GM12878 (cell line): ENCODE measurements around the gene ARID1A. TPM values are rescaled to one million over a fixed set of nuclear protein-coding genes. Genes with fewer than 3 reads are reported as not detected.

ENCODE experiments used
- ATAC-seq: fragments of 200-7000 bp; cut with Tn5 transposase; 3 replicates; pipeline ENCODE4 v1.9.1; 2020; ENCODE audit warnings: mild to moderate bottlenecking, moderate library complexity
- BruUV-seq: library from RNA; stranded (reverse); fragments of 400-500 nt; replicated peaks from 2 replicates; lab custom pipeline; 2021; lab: Mats Ljungman, UMichigan
- CTCF ChIA-PET: fragments of 300-600 bp; sonication (Branson Sonifier 250); formaldehyde crosslinking; extraction: SDS; loops from one replicate; lab custom pipeline; 2021; ENCODE audit warnings: inconsistent platforms; lab: Yijun Ruan, JAX
- POLR2A ChIA-PET: fragments of 350-600 bp; formaldehyde crosslinking; extraction: SDS; loops from one replicate; lab custom pipeline; 2021; ENCODE audit warnings: inconsistent platforms; lab: Charles Lee
- RAD21 ChIA-PET: fragments of 300-600 bp; sonication (Branson Sonifier 250); formaldehyde crosslinking; loops from one replicate; lab custom pipeline; 2023; ENCODE audit warnings: antibody characterized with exemption; ENCODE audit not compliant: unreplicated experiment; lab: Charles Lee
- SMC1A ChIA-PET: fragments of 300-600 bp; sonication (Branson Sonifier 250); formaldehyde crosslinking; loops from one replicate; lab custom pipeline; 2023; ENCODE audit not compliant: unreplicated experiment, uncharacterized antibody; lab: Charles Lee
- DNase-seq: peaks from one replicate; pipeline ENCODE4 v3.0.0-alpha.2; 2011; ENCODE audit warnings: low read depth, low spot score
- FAIRE-seq: peaks from 3 replicates; lab custom pipeline; 2011; peaks lifted over from hg19 to GRCh38; lab: Jason Lieb, UNC
- H2AFZ ChIP-seq: 2 replicates; pipeline ENCODE4 v1.6.0; 2011; ENCODE audit warnings: low read depth, low read length, control low read depth; ENCODE audit not compliant: control insufficient read depth
- H3K27ac ChIP-seq: 2 replicates; pipeline ENCODE4 v1.5.1; 2011; ENCODE audit warnings: control low read depth; ENCODE audit not compliant: control insufficient read depth, insufficient read depth
- H3K27me3 ChIP-seq, 2 experiments: replicated peaks in 1 of 2; 2 replicates each; pipeline versions ENCODE4 v1.6.0 to v1.6.1; 2011; ENCODE audit warnings: low read length in 1 of 2; ENCODE audit not compliant: control insufficient read depth in 2 of 2, insufficient read depth in 2 of 2
- H3K36me3 ChIP-seq, 2 experiments: 2 replicates each; pipeline ENCODE4 v1.5.1; 2011; ENCODE audit warnings: low read length in 1 of 2; ENCODE audit not compliant: control insufficient read depth in 2 of 2, insufficient read depth in 2 of 2
- H3K4me1 ChIP-seq: 2 replicates; pipeline ENCODE4 v1.6.1; 2011; ENCODE audit warnings: mild to moderate bottlenecking, low read length, moderate library complexity, mixed read lengths; ENCODE audit not compliant: control insufficient read depth, insufficient read depth
- H3K4me2 ChIP-seq: 2 replicates; pipeline ENCODE4 v1.6.0; 2011; ENCODE audit warnings: control low read depth; ENCODE audit not compliant: control insufficient read depth, insufficient read depth
- H3K4me3 ChIP-seq: fragments of 200-600 bp; sonication (generic); 2 replicates; pipeline ENCODE4 v1.5.1; 2016
- H3K79me2 ChIP-seq: 2 replicates; pipeline ENCODE4 v1.6.0; 2011; ENCODE audit warnings: low read length; ENCODE audit not compliant: control insufficient read depth, insufficient read depth
- H3K9ac ChIP-seq: 2 replicates; pipeline ENCODE4 v1.8.0; 2011; ENCODE audit warnings: low read length, control low read depth, mixed read lengths; ENCODE audit not compliant: control insufficient read depth, insufficient read depth
- H3K9me3 ChIP-seq: replicated peaks from 3 replicates; pipeline ENCODE4 v1.5.1; 2011; ENCODE audit warnings: mild to moderate bottlenecking, low read length; ENCODE audit not compliant: control insufficient read depth, insufficient read depth
- H4K20me1 ChIP-seq: 2 replicates; pipeline ENCODE4 v1.6.0; 2011; ENCODE audit not compliant: control insufficient read depth, insufficient read depth
- BACH1 ChIP-seq: fragments of 450-650 bp; IDR thresholded peaks from 2 replicates; pipeline ENCODE4 v1.6.1; 2017; ENCODE audit warnings: mild to moderate bottlenecking, borderline replicate concordance
- BMI1 ChIP-seq: fragments of 450-650 bp; IDR thresholded peaks from 2 replicates; pipeline ENCODE4 v1.6.1; 2016; ENCODE audit warnings: mild to moderate bottlenecking, moderate library complexity, borderline replicate concordance
- CREB1 ChIP-seq: IDR thresholded peaks from 2 replicates; pipeline ENCODE4 v1.6.1; 2012; ENCODE audit warnings: low read depth, mild to moderate bottlenecking, inconsistent platforms
- FOXK2 ChIP-seq: fragments of 450-650 bp; IDR thresholded peaks from 2 replicates; pipeline ENCODE4 v1.6.1; 2017; ENCODE audit warnings: mild to moderate bottlenecking, moderate library complexity
- IKZF2 ChIP-seq, 2 experiments: fragments of 450-650 bp; IDR thresholded peaks; 2 replicates each; pipeline ENCODE4 v1.6.1; 2017; ENCODE audit warnings: mild to moderate bottlenecking in 2 of 2, moderate library complexity in 2 of 2
- IRF4 ChIP-seq: IDR thresholded peaks from 2 replicates; pipeline ENCODE4 v1.6.1; 2011; ENCODE audit warnings: low read depth, low read length
- RAD21 ChIP-seq: IDR thresholded peaks from 2 replicates; pipeline ENCODE4 v1.6.1; 2011; ENCODE audit warnings: mild to moderate bottlenecking, low read depth, low read length, moderate library complexity; ENCODE audit not compliant: insufficient read depth
- TAF1 ChIP-seq: IDR thresholded peaks from 2 replicates; pipeline ENCODE4 v1.6.1; 2011; ENCODE audit warnings: mild to moderate bottlenecking, low read depth, low read length, borderline replicate concordance
- TARDBP ChIP-seq: IDR thresholded peaks from 2 replicates; pipeline ENCODE4 v1.6.1; 2016; ENCODE audit warnings: borderline replicate concordance
- in situ Hi-C: fragments of 300-500 bp; cut with MboI; formaldehyde crosslinking; loops from 9 replicates; pipeline ENCODE4 v1.14.3; 2018; ENCODE audit warnings: mixed read lengths
- intact Hi-C: fragments of 100-400 bp; cut with micrococcal nuclease; formaldehyde crosslinking; loops from one replicate; pipeline ENCODE4 v1.14.2; 2022; ENCODE audit not compliant: unreplicated experiment
- polyA plus RNA-seq, 11 experiments: library from polyadenylated mRNA; depleted of rRNA in 4 of 11; unstranded in 6 of 11; stranded (reverse) in 5 of 11; fragments of >200 nt; fragmentation: Nextera tagmentation in 4 of 11; fragmentation: Illumina TruSeq in 1 of 11; extraction: Ambion mirVana in 4 of 11; extraction: Trizol in 1 of 11; gene quantifications; 1 replicate in 1 of 11; 2 replicates in 10 of 11; pipeline versions ENCODE4 v1.2.1 to v1.2.3, GENCODE V29; 2011 to 2016; ENCODE audit warnings: inconsistent platforms in 2 of 11, missing spikeins in 2 of 11, low read depth in 1 of 11
- total RNA-seq, 4 experiments: library from RNA; depleted of rRNA in 3 of 4; stranded (reverse); fragments of >200 nt in 3 of 4; fragmentation: Illumina TruSeq in 1 of 4; extraction: Trizol in 1 of 4; gene quantifications; 2 replicates each; pipeline versions ENCODE4 v1.2.1 to v1.2.3, GENCODE V29; 2013 to 2021
- TF ChIP-seq, protein P1 (sequence below): IDR thresholded peaks from 2 replicates; pipeline ENCODE4 v1.6.1; 2011; ENCODE audit warnings: low read depth, mild to moderate bottlenecking, low read length, moderate library complexity, borderline replicate concordance; ENCODE audit errors: extremely low read depth
- TF ChIP-seq, protein P2 (sequence below): fragments of 450-650 bp; formaldehyde crosslinking; IDR thresholded peaks from 2 replicates; pipeline ENCODE4 v1.5.0; 2022; ENCODE audit warnings: mild to moderate bottlenecking, missing genetic modification characterization
- TF ChIP-seq, protein P3 (sequence below): fragments of 150-350 bp; IDR thresholded peaks from 2 replicates; pipeline ENCODE4 v1.6.1; 2014; ENCODE audit warnings: mild to moderate bottlenecking, low read depth, low read length
- TF ChIP-seq, protein P4 (sequence below): fragments of 450-650 bp; IDR thresholded peaks from 2 replicates; pipeline ENCODE4 v1.6.1; 2018; ENCODE audit warnings: borderline replicate concordance, mild to moderate bottlenecking; ENCODE audit not compliant: partially characterized antibody

ARID1A gene
- total and polyA plus RNA-seq, 10 of the 15 experiments (the other 5 are each of a cell fraction or from before 2014, with no cell fraction given): 10.0 to 98.0 (median 23.5) TPM

DNA sequence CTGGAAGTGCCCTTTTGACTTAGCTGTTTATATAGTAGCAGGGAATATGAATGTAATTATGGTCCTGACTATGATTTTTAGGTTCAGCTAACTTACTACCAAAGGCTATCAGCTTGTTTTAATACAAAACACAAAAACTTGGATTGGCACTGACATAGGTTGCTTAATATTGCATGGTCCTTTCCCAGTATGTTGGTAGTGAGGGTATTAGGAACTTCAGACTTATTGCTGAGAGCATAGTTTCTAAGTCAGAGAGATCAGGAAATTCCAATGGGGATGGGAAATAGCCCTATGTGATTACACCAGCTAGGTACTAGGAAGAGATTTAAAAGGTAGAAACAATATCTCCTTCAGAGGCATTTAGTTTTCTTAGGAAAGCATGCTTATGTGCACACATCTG lies 7.7 kb downstream of the ARID1A start:
- CTCF ChIA-PET: interaction anchor here (0.9 to 8.4 kb wide), 14 partner anchors 9 to 117 kb away, joined by 3 to 50 read pairs (median 6); partner anchors contain the start of gene PIGV
- Histone ChIP-seq H3K27ac (peak overlapping the region; percentile 65), H3K79me2 (peaks cover 98% of the 10 kb centered on the region), H3K36me3 (peaks cover 0 to 9% of the 10 kb centered on the region in 2 experiments; a peak in 3 of 4 replicates), H3K4me3 (peak overlapping the region; percentile 98; the same call in 1 of the 2 replicates), H2AFZ (no peak overlapping the region), H3K4me1 (peaks cover 13% of the 10 kb centered on the region), H3K4me2 (peak overlapping the region; percentile 73), H3K9ac (no peak overlapping the region), H4K20me1 (peaks cover 14% of the 10 kb centered on the region), H3K27me3 (no peaks in the 10 kb centered on the region), H3K9me3 (no peaks in the 10 kb centered on the region)
- SMC1A ChIA-PET: interaction anchor here (0.8 to 11.6 kb wide), 15 partner anchors 11 to 135 kb away, joined by 3 to 139 read pairs (median 5); partner anchors contain the start of gene PIGV
- ATAC-seq (no peak), FAIRE-seq (no peak), DNase-seq (no peak)
- POLR2A ChIA-PET: interaction anchor here (0.6 to 8.7 kb wide), 8 partner anchors 12 to 86 kb away, joined by 3 to 69 read pairs (median 7); partner anchors contain the start of gene PIGV
- RAD21 ChIA-PET: interaction anchor here (1.0 to 4.5 kb wide), 9 partner anchors 11 to 89 kb away, joined by 3 to 24 read pairs (median 6); partner anchors contain the start of gene PIGV
- intact Hi-C loops (loop anchor here (5.0 kb wide), 1 partner anchor 39 kb away; no protein-coding TSS in a partner anchor), in situ Hi-C loops (no loop called here)
- TF ChIP-seq, protein P1, sequence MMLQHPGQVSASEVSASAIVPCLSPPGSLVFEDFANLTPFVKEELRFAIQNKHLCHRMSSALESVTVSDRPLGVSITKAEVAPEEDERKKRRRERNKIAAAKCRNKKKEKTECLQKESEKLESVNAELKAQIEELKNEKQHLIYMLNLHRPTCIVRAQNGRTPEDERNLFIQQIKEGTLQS: no peak
- TF ChIP-seq BACH1: no peak
- TF ChIP-seq IRF4: no peak
- TF ChIP-seq, protein P2, sequence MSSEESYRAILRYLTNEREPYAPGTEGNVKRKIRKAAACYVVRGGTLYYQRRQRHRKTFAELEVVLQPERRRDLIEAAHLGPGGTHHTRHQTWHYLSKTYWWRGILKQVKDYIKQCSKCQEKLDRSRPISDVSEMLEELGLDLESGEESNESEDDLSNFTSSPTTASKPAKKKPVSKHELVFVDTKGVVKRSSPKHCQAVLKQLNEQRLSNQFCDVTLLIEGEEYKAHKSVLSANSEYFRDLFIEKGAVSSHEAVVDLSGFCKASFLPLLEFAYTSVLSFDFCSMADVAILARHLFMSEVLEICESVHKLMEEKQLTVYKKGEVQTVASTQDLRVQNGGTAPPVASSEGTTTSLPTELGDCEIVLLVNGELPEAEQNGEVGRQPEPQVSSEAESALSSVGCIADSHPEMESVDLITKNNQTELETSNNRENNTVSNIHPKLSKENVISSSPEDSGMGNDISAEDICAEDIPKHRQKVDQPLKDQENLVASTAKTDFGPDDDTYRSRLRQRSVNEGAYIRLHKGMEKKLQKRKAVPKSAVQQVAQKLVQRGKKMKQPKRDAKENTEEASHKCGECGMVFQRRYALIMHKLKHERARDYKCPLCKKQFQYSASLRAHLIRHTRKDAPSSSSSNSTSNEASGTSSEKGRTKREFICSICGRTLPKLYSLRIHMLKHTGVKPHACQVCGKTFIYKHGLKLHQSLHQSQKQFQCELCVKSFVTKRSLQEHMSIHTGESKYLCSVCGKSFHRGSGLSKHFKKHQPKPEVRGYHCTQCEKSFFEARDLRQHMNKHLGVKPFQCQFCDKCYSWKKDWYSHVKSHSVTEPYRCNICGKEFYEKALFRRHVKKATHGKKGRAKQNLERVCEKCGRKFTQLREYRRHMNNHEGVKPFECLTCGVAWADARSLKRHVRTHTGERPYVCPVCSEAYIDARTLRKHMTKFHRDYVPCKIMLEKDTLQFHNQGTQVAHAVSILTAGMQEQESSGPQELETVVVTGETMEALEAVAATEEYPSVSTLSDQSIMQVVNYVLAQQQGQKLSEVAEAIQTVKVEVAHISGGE (CRISPR knock-in tag): no peak
- TF ChIP-seq, protein P3, sequence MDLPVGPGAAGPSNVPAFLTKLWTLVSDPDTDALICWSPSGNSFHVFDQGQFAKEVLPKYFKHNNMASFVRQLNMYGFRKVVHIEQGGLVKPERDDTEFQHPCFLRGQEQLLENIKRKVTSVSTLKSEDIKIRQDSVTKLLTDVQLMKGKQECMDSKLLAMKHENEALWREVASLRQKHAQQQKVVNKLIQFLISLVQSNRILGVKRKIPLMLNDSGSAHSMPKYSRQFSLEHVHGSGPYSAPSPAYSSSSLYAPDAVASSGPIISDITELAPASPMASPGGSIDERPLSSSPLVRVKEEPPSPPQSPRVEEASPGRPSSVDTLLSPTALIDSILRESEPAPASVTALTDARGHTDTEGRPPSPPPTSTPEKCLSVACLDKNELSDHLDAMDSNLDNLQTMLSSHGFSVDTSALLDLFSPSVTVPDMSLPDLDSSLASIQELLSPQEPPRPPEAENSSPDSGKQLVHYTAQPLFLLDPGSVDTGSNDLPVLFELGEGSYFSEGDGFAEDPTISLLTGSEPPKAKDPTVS: no peak
- TF ChIP-seq FOXK2: no peak
- TF ChIP-seq BMI1: no peak
- TF ChIP-seq IKZF2 (IDR thresholded peaks at IDR 0.05): no peak
- TF ChIP-seq RAD21: no peak
- TF ChIP-seq TARDBP: no peak
- TF ChIP-seq TAF1: no peak
- no peak for TF ChIP-seq CREB1
- TF ChIP-seq, protein P4, sequence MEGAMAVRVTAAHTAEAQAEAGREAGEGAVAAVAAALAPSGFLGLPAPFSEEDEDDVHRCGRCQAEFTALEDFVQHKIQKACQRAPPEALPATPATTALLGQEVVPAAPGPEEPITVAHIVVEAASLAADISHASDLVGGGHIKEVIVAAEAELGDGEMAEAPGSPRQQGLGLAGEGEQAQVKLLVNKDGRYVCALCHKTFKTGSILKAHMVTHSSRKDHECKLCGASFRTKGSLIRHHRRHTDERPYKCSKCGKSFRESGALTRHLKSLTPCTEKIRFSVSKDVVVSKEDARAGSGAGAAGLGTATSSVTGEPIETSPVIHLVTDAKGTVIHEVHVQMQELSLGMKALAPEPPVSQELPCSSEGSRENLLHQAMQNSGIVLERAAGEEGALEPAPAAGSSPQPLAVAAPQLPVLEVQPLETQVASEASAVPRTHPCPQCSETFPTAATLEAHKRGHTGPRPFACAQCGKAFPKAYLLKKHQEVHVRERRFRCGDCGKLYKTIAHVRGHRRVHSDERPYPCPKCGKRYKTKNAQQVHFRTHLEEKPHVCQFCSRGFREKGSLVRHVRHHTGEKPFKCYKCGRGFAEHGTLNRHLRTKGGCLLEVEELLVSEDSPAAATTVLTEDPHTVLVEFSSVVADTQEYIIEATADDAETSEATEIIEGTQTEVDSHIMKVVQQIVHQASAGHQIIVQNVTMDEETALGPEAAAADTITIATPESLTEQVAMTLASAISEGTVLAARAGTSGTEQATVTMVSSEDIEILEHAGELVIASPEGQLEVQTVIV: no peak
- BruUV-seq: no TSS peak
